PC-3 (cell line): ENCODE data around the gene CRYM. TPM values are rescaled to one million over a fixed set of nuclear protein-coding genes. Genes with fewer than 3 reads are reported as not detected.

ENCODE experiments used
- ATAC-seq: fragments of 200-7000 bp; cut with Tn5 transposase; 2 replicates; pipeline ENCODE4 v1.9.1; 2020; ENCODE audit warnings: mild to moderate bottlenecking, moderate library complexity
- BruUV-seq: library from RNA; stranded (reverse); fragments of 400-500 nt; replicated peaks from 2 replicates; lab custom pipeline; 2021; lab: Mats Ljungman, UMichigan
- CTCF ChIA-PET: fragments of 300-600 bp; sonication (Branson Sonifier 250); formaldehyde crosslinking; loops from one replicate; lab custom pipeline; 2022; ENCODE audit warnings: antibody characterized with exemption; lab: Charles Lee
- POLR2A ChIA-PET: fragments of 300-600 bp; sonication (Branson Sonifier 250); formaldehyde crosslinking; loops from one replicate; lab custom pipeline; 2022; ENCODE audit warnings: antibody characterized with exemption; ENCODE audit not compliant: unreplicated experiment; lab: Charles Lee
- DNase-seq: peaks from one replicate; pipeline ENCODE4 v3.0.0-alpha.2; 2015
- H2AFZ ChIP-seq: fragments of 300-600 bp; sonication (generic); 2 replicates; pipeline ENCODE4 v1.6.0; 2016; ENCODE audit warnings: antibody characterized with exemption, low read length
- H3F3A ChIP-seq: fragments of 300-600 bp; sonication (generic); one replicate; pipeline ENCODE4 v1.6.0; 2017; ENCODE audit warnings: antibody characterized with exemption, low read length, control low read depth, mild to moderate bottlenecking; ENCODE audit not compliant: unreplicated experiment
- H3K27ac ChIP-seq: fragments of 300-600 bp; sonication (generic); 2 replicates; pipeline ENCODE4 v1.5.1; 2016; ENCODE audit warnings: mild to moderate bottlenecking, low read length
- H3K27me3 ChIP-seq: fragments of 300-600 bp; sonication (generic); 2 replicates; pipeline ENCODE4 v1.6.1; 2016; ENCODE audit warnings: low read length, mixed read lengths
- H3K36me3 ChIP-seq: fragments of 300-600 bp; sonication (generic); 2 replicates; pipeline ENCODE4 v1.6.1; 2016; ENCODE audit warnings: low read depth, mixed run types, low read length, mixed read lengths
- H3K4me1 ChIP-seq: fragments of 300-600 bp; sonication (generic); 2 replicates; pipeline ENCODE4 v1.5.1; 2016; ENCODE audit warnings: low read length; ENCODE audit not compliant: insufficient read depth
- H3K4me2 ChIP-seq: fragments of 300-600 bp; sonication (generic); 2 replicates; pipeline ENCODE4 v1.6.0; 2016; ENCODE audit warnings: low read length
- H3K4me3 ChIP-seq: fragments of 300-600 bp; sonication (generic); 2 replicates; pipeline ENCODE4 v1.5.1; 2016; ENCODE audit warnings: mild to moderate bottlenecking, low read length, mixed read lengths
- H3K79me2 ChIP-seq: fragments of 300-600 bp; sonication (generic); 2 replicates; pipeline ENCODE4 v1.6.1; 2017; ENCODE audit warnings: low read length, mixed read lengths
- H3K9ac ChIP-seq: fragments of 300-600 bp; sonication (generic); 2 replicates; pipeline ENCODE4 v1.6.0; 2016; ENCODE audit warnings: mild to moderate bottlenecking, low read length
- H3K9me2 ChIP-seq: fragments of 300-600 bp; sonication (generic); replicated peaks from 2 replicates; pipeline ENCODE4 v1.6.1; 2016; ENCODE audit warnings: mixed run types, low read length, mixed read lengths
- H3K9me3 ChIP-seq: fragments of 300-600 bp; sonication (generic); 2 replicates; pipeline ENCODE4 v1.6.1; 2016; ENCODE audit warnings: low read length, mixed read lengths
- H4K20me1 ChIP-seq: fragments of 300-600 bp; sonication (generic); 2 replicates; pipeline ENCODE4 v1.6.1; 2016; ENCODE audit warnings: low read length, mixed read lengths
- EZH2 ChIP-seq: fragments of 300-600 bp; sonication (generic); IDR thresholded peaks from one replicate; pipeline ENCODE4 v1.6.1; 2017; ENCODE audit warnings: antibody characterized with exemption, mild to moderate bottlenecking, low read length; ENCODE audit not compliant: unreplicated experiment
- EZH2phosphoT487 ChIP-seq: fragments of 300-600 bp; sonication (generic); IDR thresholded peaks from 2 replicates; pipeline ENCODE4 v1.6.1; 2018; ENCODE audit warnings: mild to moderate bottlenecking, antibody characterized with exemption, low read length, borderline replicate concordance
- intact Hi-C: fragments of 100-400 bp; cut with micrococcal nuclease; formaldehyde crosslinking; loops from 2 replicates; pipeline ENCODE4 v1.9.0; 2023
- total RNA-seq: library from RNA; depleted of rRNA; stranded (reverse); fragments of >200 nt; gene quantifications from 2 replicates; pipeline ENCODE4 v1.2.3, GENCODE V29; 2014
- TF ChIP-seq, protein P1 (sequence below): fragments of 300-600 bp; sonication (generic); conservative IDR thresholded peaks from 2 replicates; pipeline ENCODE4 v1.5.1; 2017; ENCODE audit warnings: antibody characterized with exemption, low read depth, mild to moderate bottlenecking, low read length

CRYM gene
- total RNA-seq, 1 experiment from 2014 or later: not detected

DNA sequence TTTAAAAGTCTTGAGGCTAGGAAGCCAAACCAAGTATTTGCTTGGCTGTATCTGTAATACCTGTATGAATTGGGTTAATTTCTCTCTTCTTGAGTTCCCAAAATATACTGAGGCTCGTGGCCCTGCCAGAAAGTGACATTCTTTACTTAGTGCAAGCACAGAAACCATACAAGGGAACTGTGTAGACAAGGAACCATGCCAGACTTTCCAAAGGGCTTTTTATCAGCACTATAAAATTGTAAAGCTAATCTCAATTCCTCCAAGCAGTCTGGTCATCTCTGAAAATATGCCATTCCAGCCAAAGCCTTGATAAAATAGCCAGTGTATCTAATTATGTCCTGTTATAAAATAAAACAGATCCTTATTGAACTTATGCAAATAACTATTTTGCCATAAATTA, 7.2 kb upstream of the CRYM start:
- ChIA-PET POLR2A (no interaction called here), CTCF (interaction anchor here (0.9 kb wide), 1 partner anchor 15 kb away, joined by 3 read pairs; no protein-coding TSS in a partner anchor)
- H3K27me3 ChIP-seq: peaks cover 36% of the 10 kb centered on the region
- TF ChIP-seq, protein P1, sequence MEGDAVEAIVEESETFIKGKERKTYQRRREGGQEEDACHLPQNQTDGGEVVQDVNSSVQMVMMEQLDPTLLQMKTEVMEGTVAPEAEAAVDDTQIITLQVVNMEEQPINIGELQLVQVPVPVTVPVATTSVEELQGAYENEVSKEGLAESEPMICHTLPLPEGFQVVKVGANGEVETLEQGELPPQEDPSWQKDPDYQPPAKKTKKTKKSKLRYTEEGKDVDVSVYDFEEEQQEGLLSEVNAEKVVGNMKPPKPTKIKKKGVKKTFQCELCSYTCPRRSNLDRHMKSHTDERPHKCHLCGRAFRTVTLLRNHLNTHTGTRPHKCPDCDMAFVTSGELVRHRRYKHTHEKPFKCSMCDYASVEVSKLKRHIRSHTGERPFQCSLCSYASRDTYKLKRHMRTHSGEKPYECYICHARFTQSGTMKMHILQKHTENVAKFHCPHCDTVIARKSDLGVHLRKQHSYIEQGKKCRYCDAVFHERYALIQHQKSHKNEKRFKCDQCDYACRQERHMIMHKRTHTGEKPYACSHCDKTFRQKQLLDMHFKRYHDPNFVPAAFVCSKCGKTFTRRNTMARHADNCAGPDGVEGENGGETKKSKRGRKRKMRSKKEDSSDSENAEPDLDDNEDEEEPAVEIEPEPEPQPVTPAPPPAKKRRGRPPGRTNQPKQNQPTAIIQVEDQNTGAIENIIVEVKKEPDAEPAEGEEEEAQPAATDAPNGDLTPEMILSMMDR: no peak
- no peak for TF ChIP-seq EZH2
- no peak for TF ChIP-seq EZH2phosphoT487
- intact Hi-C loops: no loop called here
- H3K9me3 ChIP-seq: no peaks in the 10 kb centered on the region
- no peak overlapping the region for H3K4me2 ChIP-seq
- no peaks in the 10 kb centered on the region for H4K20me1 ChIP-seq
- no peak overlapping the region for H3K4me3 ChIP-seq
- no peak overlapping the region for H2AFZ ChIP-seq
- H3K79me2 ChIP-seq: no peaks in the 10 kb centered on the region
- no TSS peak for BruUV-seq
- no peak for ATAC-seq
- H3K9me2 ChIP-seq: no peaks in the 10 kb centered on the region
- H3K36me3 ChIP-seq: no peaks in the 10 kb centered on the region
- no peak overlapping the region for H3K9ac ChIP-seq
- H3F3A ChIP-seq: no peaks in the 10 kb centered on the region
- no peak for DNase-seq
- H3K27ac ChIP-seq: no peak overlapping the region
- H3K4me1 ChIP-seq: no peaks in the 10 kb centered on the region

DNA sequence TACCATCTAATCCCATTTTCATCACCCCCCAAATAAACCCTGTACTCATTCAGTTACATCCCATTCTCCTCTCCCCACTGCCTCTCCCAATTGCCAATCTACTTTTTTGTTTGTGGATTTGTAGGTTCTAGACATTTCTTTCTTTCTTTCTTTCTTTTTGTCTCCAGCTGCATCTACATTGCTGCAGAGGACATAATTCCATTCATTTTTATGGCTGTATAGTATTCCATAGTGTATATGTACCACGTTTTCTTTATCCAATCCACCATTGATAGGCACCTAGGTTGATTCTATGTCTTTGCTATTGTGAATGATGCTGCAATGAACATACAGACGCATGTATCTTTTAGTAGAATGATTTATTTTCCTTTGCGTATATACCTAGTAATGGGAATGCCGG, 6.3 kb upstream of the CRYM start:
- no TSS peak for BruUV-seq
- Histone ChIP-seq H3K9ac (no peak overlapping the region), H3K4me2 (no peak overlapping the region), H3K27me3 (peaks cover 39% of the 10 kb centered on the region), H3K9me2 (no peaks in the 10 kb centered on the region), H3K36me3 (no peaks in the 10 kb centered on the region), H3K4me1 (no peaks in the 10 kb centered on the region), H4K20me1 (no peaks in the 10 kb centered on the region), H3F3A (no peaks in the 10 kb centered on the region), H3K27ac (no peak overlapping the region), H3K9me3 (no peaks in the 10 kb centered on the region), H3K4me3 (no peak overlapping the region), H2AFZ (no peak overlapping the region), H3K79me2 (no peaks in the 10 kb centered on the region)
- TF ChIP-seq, protein P1: no peak
- ChIA-PET CTCF (no interaction called here), POLR2A (no interaction called here)
- intact Hi-C loops: no loop called here
- DNase-seq (no peak), ATAC-seq (no peak)

DNA sequence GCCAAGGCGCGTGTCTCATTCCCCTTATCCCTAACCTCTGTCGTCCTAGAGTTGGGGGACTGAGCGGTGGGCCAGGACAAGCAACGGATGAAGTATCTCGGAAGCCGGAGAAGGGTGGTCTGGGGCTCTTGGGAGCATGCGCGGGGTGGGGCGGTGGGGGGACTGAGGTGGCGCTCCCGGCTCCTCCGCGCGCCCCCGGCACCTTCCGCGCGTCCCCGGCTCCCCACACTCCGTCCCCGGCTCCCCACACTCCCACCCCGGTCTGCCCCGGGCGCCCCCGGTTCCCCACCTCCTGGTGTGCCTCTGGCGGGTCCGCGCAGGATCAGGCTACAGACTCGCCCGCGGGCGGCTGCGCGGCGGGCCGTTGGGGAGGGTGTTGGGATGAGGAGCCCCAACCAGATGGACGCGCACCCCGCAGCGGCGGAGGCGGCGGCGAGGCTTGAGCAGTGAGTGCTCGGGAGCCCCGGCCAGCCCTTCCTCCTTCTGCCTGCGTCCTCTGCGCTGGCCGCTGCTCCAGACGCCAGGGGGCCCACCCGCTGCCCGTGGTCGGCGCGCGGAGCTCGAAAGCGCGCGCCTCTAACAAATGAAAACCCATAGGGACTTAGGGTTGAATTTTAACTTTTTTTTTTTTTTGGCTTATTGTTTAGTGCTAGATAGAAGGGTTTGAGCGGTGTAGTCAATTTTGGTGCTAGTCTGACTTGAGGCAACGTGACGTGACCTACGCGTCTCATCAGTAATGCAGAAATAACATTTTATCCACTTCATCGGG, 5.6 kb upstream of the CRYM start:
- intact Hi-C loops: no loop called here
- no peak overlapping the region for H3K27ac ChIP-seq
- CTCF ChIA-PET: no interaction called here

More for the DNA sequence above, 5.6 kb upstream of the CRYM start:
- no peak overlapping the region for H3K4me2 ChIP-seq
- no peaks in the 10 kb centered on the region for H3K79me2 ChIP-seq
- BruUV-seq: no TSS peak
- H3K9me2 ChIP-seq: no peaks in the 10 kb centered on the region
- no peak overlapping the region for H3K9ac ChIP-seq
- DNase-seq: no peak
- ATAC-seq: peak; percentile 37; the same call in 1 of the 2 replicates
- H4K20me1 ChIP-seq: no peaks in the 10 kb centered on the region
- POLR2A ChIA-PET: no interaction called here
- no peaks in the 10 kb centered on the region for H3K9me3 ChIP-seq
- TF ChIP-seq EZH2: no peak
- TF ChIP-seq, protein P1: peak; percentile 17; the same call in 1 of the 2 replicates
- H3F3A ChIP-seq: no peaks in the 10 kb centered on the region
- H3K27me3 ChIP-seq: peaks cover 44% of the 10 kb centered on the region
- no peaks in the 10 kb centered on the region for H3K4me1 ChIP-seq
- no peak overlapping the region for H2AFZ ChIP-seq
- H3K36me3 ChIP-seq: no peaks in the 10 kb centered on the region
- no peak overlapping the region for H3K4me3 ChIP-seq
